ENCODE results near the gene PRSS1.

GRCh38 chr7:142777318-142777717 is 28.0 kb downstream of the PRSS1 start:
- no peak for TF ChIP-seq CTCF (IDR thresholded peaks at IDR 0.05)
- TF ChIP-seq POLR2A (IDR thresholded peaks at IDR 0.05): no peak
